Neural progenitor cell (in vitro differentiated cells): ENCODE measurements around the gene KIFC3.

ENCODE experiments used
- CTCF ChIP-seq: fragments of 200-600 bp; sonication (generic); IDR thresholded peaks from 2 replicates; pipeline ENCODE4 v1.5.1; 2017; ENCODE audit warnings: antibody characterized with exemption, mild to moderate bottlenecking
- EZH2 ChIP-seq: fragments of 200-600 bp; sonication (generic); IDR thresholded peaks from 2 replicates; pipeline ENCODE4 v1.6.1; 2017; ENCODE audit warnings: antibody characterized with exemption, mild to moderate bottlenecking, moderate library complexity
- EZH2phosphoT487 ChIP-seq: fragments of 200-600 bp; sonication (generic); IDR thresholded peaks from 2 replicates; pipeline ENCODE4 v1.6.1; 2017; ENCODE audit warnings: antibody characterized with exemption

GRCh38 chr16:57778658-57779057 lies 23.6 kb downstream of the KIFC3 start:
- TF ChIP-seq CTCF = no peak
- TF ChIP-seq EZH2 = no peak
- TF ChIP-seq EZH2phosphoT487 = no peak
